Measurements from ENCODE around the gene SMTNL1. TPM values are rescaled to one million over a fixed set of nuclear protein-coding genes. Genes with fewer than 3 reads are reported as not detected.

The SMTNL1 gene
- total and polyA plus RNA-seq, 4 donors = not detected

GRCh38 chr11:57588046-57588710, 50.8 kb downstream of the SMTNL1 start (continued):
- no peak for TF ChIP-seq REST (IDR thresholded peaks at IDR 0.05)

- no peak for DNase-seq (ENCODE audit: low spot score)
- TF ChIP-seq ZBTB33 (IDR thresholded peaks at IDR 0.05) (peak; percentile 34), TAF1 (conservative IDR thresholded peaks at IDR 0.05) (peak; percentile 58), EGR1 (IDR thresholded peaks at IDR 0.05; ENCODE audit: low read depth in 2 of 2) (no peak), FOXA1 (IDR thresholded peaks at IDR 0.05) (no peak), CTCF (IDR thresholded peaks at IDR 0.05; ENCODE audit: low read depth, low read length, missing input control) (no peak), HNF4A (conservative IDR thresholded peaks at IDR 0.05) (peak; percentile 36 to 58), JUND (IDR thresholded peaks at IDR 0.05) (no peak), RXRA (IDR thresholded peaks at IDR 0.05) (peak; percentile 7 to 63), NR2F2 (IDR thresholded peaks at IDR 0.05) (no peak), HNF4G (IDR thresholded peaks at IDR 0.05) (no peak), YY1 (IDR thresholded peaks at IDR 0.05) (no peak), SP1 (IDR thresholded peaks at IDR 0.05) (peak; percentile 41), FOXA2 (IDR thresholded peaks at IDR 0.05) (peak; percentile 17), GABPA (IDR thresholded peaks at IDR 0.05 in 1 of 2, conservative IDR thresholded peaks at IDR 0.05 in 1 of 2) (no peak), MAX (IDR thresholded peaks at IDR 0.05) (peak; percentile 30), REST (IDR thresholded peaks at IDR 0.05) (no peak), ATF3 (IDR thresholded peaks at IDR 0.05) (no peak), RAD21 (IDR thresholded peaks at IDR 0.05) (no peak)
- H3K27me3 ChIP-seq (ENCODE audit: control insufficient read depth in 4 of 4, insufficient read depth in 4 of 4, low read length in 3 of 4) = no peaks in the 10 kb centered on the region
- peaks cover 3 to 10% (median 7%) of the 10 kb centered on the region in 4 donors for H3K36me3 ChIP-seq (ENCODE audit: control insufficient read depth in 4 of 4, insufficient read depth in 3 of 4, low read depth in 1 of 4, low read length in 3 of 4)
- H3K27ac ChIP-seq (ENCODE audit: low read depth in 1 of 2, low read length in 2 of 2) = peak overlapping the region; percentile 92 to 95
- no peak overlapping the region for H3K4me3 ChIP-seq (ENCODE audit: low read depth in 1 of 3, low read length in 3 of 3)
- H3K4me1 ChIP-seq (ENCODE audit: control insufficient read depth in 4 of 4, insufficient read depth in 4 of 4, low read length in 3 of 4) = peaks cover 11 to 38% (median 21%) of the 10 kb centered on the region in 4 donors
- no peaks in the 10 kb centered on the region for H3K9me3 ChIP-seq (ENCODE audit: control insufficient read depth in 4 of 4, low read length in 3 of 4)
- no peak overlapping the region for H3K9ac ChIP-seq (ENCODE audit: low read depth in 1 of 2, low read length in 2 of 2)
- WGBS = 34% methylated on average over 5 of the region's 5 CpGs
Measured at GRCh38 chr11:57596266-57596885, 59.0 kb downstream of the SMTNL1 start.
